Sigmoid colon (tissue), 7 donors: ENCODE measurements around the gene JMJD1C. TPM values are rescaled to one million over a fixed set of nuclear protein-coding genes. Genes with fewer than 3 reads are reported as not detected.

Experiments used
- DNase-seq: peaks from one replicate; pipeline ENCODE4 v3.0.0-alpha.2; 2019
- H3K27ac ChIP-seq, 4 donors: fragments of 200-600 bp; sonication (generic); one replicate each; pipeline ENCODE4 v1.5.1; 2016 to 2019; ENCODE audit warnings: mild to moderate bottlenecking in 1 of 4
- H3K27me3 ChIP-seq, 3 donors: fragments of 200-600 bp; sonication (generic); one replicate each; pipeline ENCODE4 v1.5.1; 2019; ENCODE audit warnings: mild to moderate bottlenecking in 1 of 3
- H3K36me3 ChIP-seq, 4 donors: fragments of 200-600 bp; sonication (generic); one replicate each; pipeline ENCODE4 v1.5.1; 2016 to 2019
- H3K4me1 ChIP-seq, 4 donors: fragments of 200-600 bp; sonication (generic); one replicate each; pipeline ENCODE4 v1.5.1; 2017 to 2019
- H3K4me3 ChIP-seq, 4 donors: fragments of 200-600 bp; sonication (generic); one replicate each; pipeline ENCODE4 v1.5.1; 2017 to 2019; ENCODE audit warnings: mild to moderate bottlenecking in 2 of 4, moderate library complexity in 1 of 4
- H3K9me3 ChIP-seq, 4 donors: fragments of 200-600 bp in 3 of 4; sonication (generic) in 3 of 4; one replicate each; pipeline versions ENCODE4 v1.5.1 to v1.6.1; 2013 to 2019
- CTCF ChIP-seq, 4 experiments: fragments of 450-650 bp in 3 of 4; fragments of 200-600 bp in 1 of 4; IDR thresholded peaks; one replicate each; pipeline ENCODE4 v1.5.1; 2016 to 2019; ENCODE audit warnings: antibody characterized with exemption in 4 of 4, mild to moderate bottlenecking in 3 of 4, moderate library complexity in 2 of 4
- EP300 ChIP-seq, 4 donors: sonication (generic); formaldehyde crosslinking; IDR thresholded peaks; one replicate each; pipeline ENCODE4 v1.6.1; 2017; ENCODE audit warnings: antibody characterized with exemption in 4 of 4
- POLR2A ChIP-seq, 2 donors: fragments of 450-650 bp; IDR thresholded peaks; one replicate each; pipeline ENCODE4 v1.6.1; 2016; ENCODE audit warnings: antibody characterized with exemption in 2 of 2, mild to moderate bottlenecking in 2 of 2, moderate library complexity in 2 of 2
- POLR2AphosphoS5 ChIP-seq, 4 donors: sonication (generic); formaldehyde crosslinking; IDR thresholded peaks; one replicate each; pipeline ENCODE4 v1.6.1; 2017; ENCODE audit warnings: antibody characterized with exemption in 4 of 4
- WGBS, 2 donors: extraction: QIAGEN DNeasy Blood & Tissue Kit; methylation state at CpG; one replicate each; pipeline ENCODE4 v1.1.7; 2013; 5-methylcytosine and 5-hydroxymethylcytosine counted together
- intact Hi-C: fragments of 100-400 bp; cut with DNase I; formaldehyde crosslinking; loops from one replicate; pipeline ENCODE4 v1.15.1; 2023
- polyA plus RNA-seq, 3 donors: library from polyadenylated mRNA; stranded (reverse); fragments of 200-250 nt; gene quantifications; one replicate each; pipeline ENCODE4 v1.2.3, GENCODE V29; 2013
- total RNA-seq, 4 donors: library from RNA; depleted of rRNA; stranded (reverse); fragments of >200 nt; gene quantifications; one replicate each; pipeline ENCODE4 v1.1.0, GENCODE V29; 2016
- donor health status: healthy with polysubstance abuse.
- donor health status: Bipolar disorder and iron deficiency.
- donor health status: healthy.

Gene JMJD1C
- total and polyA plus RNA-seq, 7 donors = 13.2 to 134 (median 94.2) TPM

- WGBS, 2 donors = 8 to 26% methylated on average over 2 of the region's 2 CpGs
- intact Hi-C loops = no loop called here
- Histone ChIP-seq H3K36me3 (no peaks in the 10 kb centered on the region), H3K4me3 (no peak overlapping the region), H3K27me3 (no peaks in the 10 kb centered on the region), H3K4me1 (peaks cover 0 to 23% (median 8%) of the 10 kb centered on the region in 4 donors), H3K9me3 (no peaks in the 10 kb centered on the region), H3K27ac (no peak overlapping the region)
- no peak for TF ChIP-seq POLR2AphosphoS5 (IDR thresholded peaks at IDR 0.05)
- TF ChIP-seq POLR2A (IDR thresholded peaks at IDR 0.05) = no peak
- no peak for TF ChIP-seq EP300 (IDR thresholded peaks at IDR 0.05)
- TF ChIP-seq CTCF (IDR thresholded peaks at IDR 0.05) = no peak
- no peak for DNase-seq
Measured at GRCh38 chr10:63388421-63389031, 77.3 kb downstream of the JMJD1C start.

DNA sequence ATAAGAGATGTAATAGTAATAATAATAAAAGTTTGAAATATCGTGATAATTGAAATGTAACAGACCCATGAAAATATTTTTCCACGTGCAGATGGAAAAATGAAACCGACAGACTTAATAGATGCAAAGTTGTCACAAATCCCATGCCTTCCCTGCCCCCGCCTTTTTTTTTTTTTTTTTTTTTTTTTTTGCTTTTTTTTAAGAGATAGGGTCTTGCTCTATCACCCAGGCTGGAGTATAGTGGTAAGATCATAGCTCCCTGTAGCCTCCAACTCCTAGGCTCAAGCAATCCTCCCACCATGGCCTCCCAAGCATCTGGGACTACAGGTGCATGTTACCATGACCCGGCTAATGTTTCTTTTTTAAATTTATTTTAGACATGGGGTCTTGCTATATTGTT is 80.5 kb downstream of the JMJD1C start:
- Histone ChIP-seq H3K27me3 (no peaks in the 10 kb centered on the region), H3K27ac (no peak overlapping the region), H3K36me3 (peaks cover 0 to under 1% (median 0%) of the 10 kb centered on the region in 4 donors), H3K4me1 (peaks cover 0 to 23% (median 8%) of the 10 kb centered on the region in 4 donors), H3K9me3 (no peaks in the 10 kb centered on the region), H3K4me3 (no peak overlapping the region)
- intact Hi-C loops = no loop called here
- no peak for DNase-seq
- no peak for TF ChIP-seq CTCF (IDR thresholded peaks at IDR 0.05)
- TF ChIP-seq EP300 (IDR thresholded peaks at IDR 0.05) = no peak
- TF ChIP-seq POLR2AphosphoS5 (IDR thresholded peaks at IDR 0.05) = no peak
- no peak for TF ChIP-seq POLR2A (IDR thresholded peaks at IDR 0.05)
- WGBS, 2 donors = 94% methylated on average over 5 of the region's 5 CpGs

DNA sequence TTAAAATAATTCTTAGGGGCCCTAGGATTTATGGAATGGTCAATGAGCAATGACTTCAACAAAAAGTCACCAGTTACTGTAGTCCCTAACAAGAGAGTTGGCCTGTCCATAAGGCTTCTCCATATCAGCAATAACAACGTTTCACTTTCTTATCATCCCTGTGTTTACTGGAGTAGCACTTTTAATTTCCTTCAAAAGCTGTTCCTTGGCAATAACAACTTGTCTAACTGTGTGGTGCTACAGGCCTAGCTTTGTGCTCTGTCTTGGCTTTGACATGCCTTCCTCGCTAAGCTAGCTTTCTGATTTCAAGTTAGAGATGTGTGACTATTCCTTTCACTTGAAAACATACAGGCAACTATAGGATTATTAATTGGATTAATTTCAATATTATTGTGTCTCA is 81.1 kb downstream of the JMJD1C start:
- H3K27me3 ChIP-seq = no peaks in the 10 kb centered on the region
- intact Hi-C loops = no loop called here
- H3K4me1 ChIP-seq = peaks cover 0 to 23% (median 8%) of the 10 kb centered on the region in 4 donors
- H3K27ac ChIP-seq = no peak overlapping the region
- 56 to 76% methylated on average over 2 of the region's 2 CpGs for WGBS, 2 donors
- no peak for DNase-seq
- no peaks in the 10 kb centered on the region for H3K9me3 ChIP-seq
- no peak for TF ChIP-seq POLR2AphosphoS5 (IDR thresholded peaks at IDR 0.05)
- TF ChIP-seq CTCF (IDR thresholded peaks at IDR 0.05) = no peak
- TF ChIP-seq POLR2A (IDR thresholded peaks at IDR 0.05) = no peak
- no peak for TF ChIP-seq EP300 (IDR thresholded peaks at IDR 0.05)
- H3K36me3 ChIP-seq = peaks cover 0 to 6% (median 0%) of the 10 kb centered on the region in 4 donors
- H3K4me3 ChIP-seq = no peak overlapping the region

GRCh38 chr10:63384001-63384400 is 81.8 kb downstream of the JMJD1C start:
- TF ChIP-seq CTCF (IDR thresholded peaks at IDR 0.05) = no peak
- TF ChIP-seq EP300 (IDR thresholded peaks at IDR 0.05) = no peak
- TF ChIP-seq POLR2AphosphoS5 (IDR thresholded peaks at IDR 0.05) = no peak
- TF ChIP-seq POLR2A (IDR thresholded peaks at IDR 0.05) = no peak
- Histone ChIP-seq H3K4me1 (peaks cover 0 to 23% (median 8%) of the 10 kb centered on the region in 4 donors), H3K36me3 (peaks cover 0 to 10% (median 0%) of the 10 kb centered on the region in 4 donors), H3K4me3 (no peak overlapping the region), H3K27ac (no peak overlapping the region), H3K27me3 (no peaks in the 10 kb centered on the region), H3K9me3 (no peaks in the 10 kb centered on the region)
- WGBS, 2 donors = 96 to 97% methylated on average over 1 of the region's 1 CpG
- no peak for DNase-seq
- intact Hi-C loops = no loop called here

DNA sequence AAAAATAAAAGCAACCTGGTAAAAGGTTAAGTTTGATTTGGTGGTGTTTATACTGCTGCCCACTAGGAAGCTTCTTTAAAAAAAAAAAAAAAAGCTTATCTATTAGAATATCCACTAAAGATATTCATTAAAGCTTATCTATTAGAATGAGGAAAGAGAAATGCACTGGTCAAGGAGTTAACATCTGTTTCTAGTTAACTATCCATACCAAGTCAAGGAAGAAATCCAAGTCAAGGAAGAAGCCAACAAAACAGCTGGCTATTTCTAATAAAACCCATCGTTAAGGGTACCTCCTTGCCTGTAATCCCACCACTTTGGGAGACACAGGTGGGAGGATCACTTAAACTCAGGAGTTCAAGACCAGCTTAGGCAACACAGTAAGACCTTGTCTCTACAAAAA is 82.6 kb downstream of the JMJD1C start:
- DNase-seq = no peak
- Histone ChIP-seq H3K4me3 (no peak overlapping the region), H3K36me3 (peaks cover 0 to 10% (median 0%) of the 10 kb centered on the region in 4 donors), H3K9me3 (no peaks in the 10 kb centered on the region), H3K27me3 (no peaks in the 10 kb centered on the region), H3K4me1 (peaks cover 0 to 23% (median 8%) of the 10 kb centered on the region in 4 donors), H3K27ac (no peak overlapping the region)
- intact Hi-C loops = no loop called here
- 78 to 88% methylated on average over 1 of the region's 1 CpG for WGBS, 2 donors
- TF ChIP-seq POLR2AphosphoS5 (IDR thresholded peaks at IDR 0.05) = no peak
- no peak for TF ChIP-seq EP300 (IDR thresholded peaks at IDR 0.05)
- TF ChIP-seq CTCF (IDR thresholded peaks at IDR 0.05) = no peak
- no peak for TF ChIP-seq POLR2A (IDR thresholded peaks at IDR 0.05)
